GF-D8 (cell line): ENCODE measurements around the gene TMEM174.
"Not testable (repeated sequence)": the region's sequence is repeated elsewhere in the genome, so short reads cannot be mapped to it uniquely, and the experiment has no call there.

Source experiments
- DNase-seq: peaks from one replicate; lab custom pipeline; 2025; lab: John Stamatoyannopoulos, UW

The TMEM174 gene

GRCh38 chr5:73193592-73193991 is 20.6 kb downstream of the TMEM174 start:
- no peak for DNase-seq

GRCh38 chr5:73196201-73196600 is 23.2 kb downstream of the TMEM174 start:
- no peak for DNase-seq

GRCh38 chr5:73197637-73198257 is 24.8 kb downstream of the TMEM174 start:
- no peak for DNase-seq

GRCh38 chr5:73198833-73199592 is 26.0 kb downstream of the TMEM174 start:
- DNase-seq: no peak

- DNase-seq: no peak
Measured at GRCh38 chr5:73199671-73200070, 26.7 kb downstream of the TMEM174 start.

GRCh38 chr5:73201547-73202513 is 28.8 kb downstream of the TMEM174 start:
- no peak for DNase-seq

- DNase-seq: no peak
Measured at GRCh38 chr5:73204332-73204731, 31.3 kb downstream of the TMEM174 start.

GRCh38 chr5:73204733-73205132 is 31.7 kb downstream of the TMEM174 start:
- DNase-seq: no peak

- no peak for DNase-seq
Measured at GRCh38 chr5:73205305-73205704, 32.3 kb downstream of the TMEM174 start.

GRCh38 chr5:73207239-73207638 is 34.2 kb downstream of the TMEM174 start:
- not testable (repeated sequence) for DNase-seq

GRCh38 chr5:73209075-73209474 is 36.1 kb downstream of the TMEM174 start:
- DNase-seq: not testable (repeated sequence)

- DNase-seq: not testable (repeated sequence)
Measured at GRCh38 chr5:73212693-73213092, 39.7 kb downstream of the TMEM174 start.

- no peak for DNase-seq
Measured at GRCh38 chr5:73213566-73213998, 40.6 kb downstream of the TMEM174 start.

- no peak for DNase-seq
Measured at GRCh38 chr5:73214306-73214705, 41.3 kb downstream of the TMEM174 start.

- DNase-seq: no peak
Measured at GRCh38 chr5:73214996-73215395, 42.0 kb downstream of the TMEM174 start.

GRCh38 chr5:73215531-73215890 is 42.5 kb downstream of the TMEM174 start:
- DNase-seq: no peak

GRCh38 chr5:73215891-73216610 is 43.1 kb downstream of the TMEM174 start:
- no peak for DNase-seq

GRCh38 chr5:73218552-73219171 is 45.7 kb downstream of the TMEM174 start:
- no peak for DNase-seq

- not testable (repeated sequence) for DNase-seq
Measured at GRCh38 chr5:73219336-73219735, 46.3 kb downstream of the TMEM174 start.

GRCh38 chr5:73221161-73221560 is 48.2 kb downstream of the TMEM174 start:
- no peak for DNase-seq

- DNase-seq: no peak
Measured at GRCh38 chr5:73221726-73222125, 48.7 kb downstream of the TMEM174 start.
